Measurements from ENCODE around the gene PIP5K1B.

DNA sequence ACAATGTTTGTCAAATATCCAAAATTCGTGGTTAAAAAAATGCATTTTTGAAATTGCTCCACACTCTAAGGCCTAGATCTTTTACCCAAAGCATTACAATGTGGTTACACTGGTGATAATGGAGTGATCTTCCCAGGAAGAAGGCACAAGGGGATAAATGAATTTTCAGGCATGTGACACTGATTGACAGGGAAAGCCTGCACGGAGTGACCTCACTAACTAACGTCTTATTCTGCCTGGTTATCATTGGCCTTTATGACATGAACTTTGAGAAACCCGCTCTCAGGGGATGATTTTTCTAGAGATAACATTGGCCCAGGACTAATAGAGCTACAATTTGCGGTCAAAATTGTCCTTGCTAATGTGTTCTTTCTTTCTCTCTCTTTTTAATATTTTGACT, 171.2 kb downstream of the PIP5K1B start:
- TF ChIP-seq CTCF (IDR thresholded peaks at IDR 0.05 in 2 of 3, conservative IDR thresholded peaks at IDR 0.05 in 1 of 3; ENCODE audit: borderline replicate concordance in 1 of 3, insufficient read depth in 1 of 3, low read depth in 2 of 3, low read length in 2 of 3) (no peak), ELF1 (IDR thresholded peaks at IDR 0.05; ENCODE audit: borderline replicate concordance, low read depth) (no peak), ZNF274 (IDR thresholded peaks at IDR 0.05; ENCODE audit: low read depth, low read length) (no peak), POLR2A (IDR thresholded peaks at IDR 0.05; ENCODE audit: borderline replicate concordance, extremely low read depth, insufficient read depth, insufficient read length) (no peak), POLR2AphosphoS5 (IDR thresholded peaks at IDR 0.05; ENCODE audit: low read depth, low read length) (no peak), MAX (IDR thresholded peaks at IDR 0.05) (no peak), EZH2 (IDR thresholded peaks at IDR 0.05) (no peak), YY1 (IDR thresholded peaks at IDR 0.05; ENCODE audit: extremely low read depth, insufficient replicate concordance, low read depth, low read length) (no peak), EZH2phosphoT487 (IDR thresholded peaks at IDR 0.05; ENCODE audit: borderline replicate concordance) (no peak), TCF7L2 (IDR thresholded peaks at IDR 0.05; ENCODE audit: borderline replicate concordance, extremely low read depth, insufficient read depth, insufficient read length) (no peak), SP1 (IDR thresholded peaks at IDR 0.05; ENCODE audit: low read depth) (no peak)
- TF ChIP-seq, protein P1, sequence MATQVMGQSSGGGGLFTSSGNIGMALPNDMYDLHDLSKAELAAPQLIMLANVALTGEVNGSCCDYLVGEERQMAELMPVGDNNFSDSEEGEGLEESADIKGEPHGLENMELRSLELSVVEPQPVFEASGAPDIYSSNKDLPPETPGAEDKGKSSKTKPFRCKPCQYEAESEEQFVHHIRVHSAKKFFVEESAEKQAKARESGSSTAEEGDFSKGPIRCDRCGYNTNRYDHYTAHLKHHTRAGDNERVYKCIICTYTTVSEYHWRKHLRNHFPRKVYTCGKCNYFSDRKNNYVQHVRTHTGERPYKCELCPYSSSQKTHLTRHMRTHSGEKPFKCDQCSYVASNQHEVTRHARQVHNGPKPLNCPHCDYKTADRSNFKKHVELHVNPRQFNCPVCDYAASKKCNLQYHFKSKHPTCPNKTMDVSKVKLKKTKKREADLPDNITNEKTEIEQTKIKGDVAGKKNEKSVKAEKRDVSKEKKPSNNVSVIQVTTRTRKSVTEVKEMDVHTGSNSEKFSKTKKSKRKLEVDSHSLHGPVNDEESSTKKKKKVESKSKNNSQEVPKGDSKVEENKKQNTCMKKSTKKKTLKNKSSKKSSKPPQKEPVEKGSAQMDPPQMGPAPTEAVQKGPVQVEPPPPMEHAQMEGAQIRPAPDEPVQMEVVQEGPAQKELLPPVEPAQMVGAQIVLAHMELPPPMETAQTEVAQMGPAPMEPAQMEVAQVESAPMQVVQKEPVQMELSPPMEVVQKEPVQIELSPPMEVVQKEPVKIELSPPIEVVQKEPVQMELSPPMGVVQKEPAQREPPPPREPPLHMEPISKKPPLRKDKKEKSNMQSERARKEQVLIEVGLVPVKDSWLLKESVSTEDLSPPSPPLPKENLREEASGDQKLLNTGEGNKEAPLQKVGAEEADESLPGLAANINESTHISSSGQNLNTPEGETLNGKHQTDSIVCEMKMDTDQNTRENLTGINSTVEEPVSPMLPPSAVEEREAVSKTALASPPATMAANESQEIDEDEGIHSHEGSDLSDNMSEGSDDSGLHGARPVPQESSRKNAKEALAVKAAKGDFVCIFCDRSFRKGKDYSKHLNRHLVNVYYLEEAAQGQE (IDR thresholded peaks at IDR 0.05; ENCODE audit: low read depth) = no peak

Measured in HCT116 (cell line).